HG03558 (cell line): ENCODE data around the gene LINGO4.
"Not testable (repeated sequence)": the region's sequence is repeated elsewhere in the genome, so short reads cannot be mapped to it uniquely, and the experiment has no call there.

Experiments used
- ATAC-seq: cut with Tn5 transposase; IDR thresholded peaks from one replicate; pipeline ENCODE4 v1.9.1; 2021; ENCODE audit warnings: moderate number of reproducible peaks; ENCODE audit not compliant: unreplicated experiment; ENCODE audit errors: extremely low read depth

Gene LINGO4

DNA sequence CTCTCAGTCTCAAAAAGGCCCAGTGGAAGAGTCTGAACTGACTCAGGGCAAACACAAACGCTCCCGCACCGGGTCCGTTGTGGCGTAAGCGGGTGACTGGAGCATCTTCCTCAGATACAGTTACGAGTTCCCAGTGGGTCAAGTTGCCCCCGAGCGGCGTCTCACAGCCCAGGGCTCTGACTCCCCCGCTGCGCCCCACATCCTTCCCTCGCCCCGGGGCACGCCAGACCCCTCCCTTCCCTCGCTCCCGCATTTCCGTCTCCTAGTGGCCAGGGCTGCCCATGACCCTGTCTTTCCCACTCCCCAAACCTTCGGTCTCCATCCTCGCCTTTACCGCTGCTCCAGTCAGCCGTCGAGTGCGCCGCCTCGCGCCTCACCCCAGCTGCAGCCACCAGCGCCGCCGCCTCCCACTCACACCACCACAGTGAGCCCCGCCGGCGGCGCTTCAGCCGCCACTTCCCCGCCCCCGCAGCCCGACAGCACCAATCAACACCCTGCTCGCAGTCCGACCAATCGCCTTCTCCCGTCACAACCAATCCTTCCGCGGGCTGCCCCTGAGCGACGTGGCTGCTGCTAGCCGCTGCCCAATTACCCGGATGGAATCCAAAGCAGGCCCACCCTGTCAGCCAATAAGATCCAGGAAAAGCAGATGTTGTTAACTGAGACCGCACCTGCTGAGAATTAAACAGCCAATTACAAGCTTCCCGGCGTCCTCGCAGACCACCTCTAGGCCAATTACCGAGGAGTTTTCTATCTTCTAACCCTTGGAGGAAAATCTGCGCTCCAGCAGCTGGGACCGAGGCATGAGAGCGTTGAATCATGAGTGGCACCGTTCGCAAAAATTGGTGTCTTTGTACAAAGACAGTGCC lies 14.9 kb downstream of the LINGO4 start, which contains the start of gene TDRKH:
TDRKH (minus strand) TSS at position 430 of the 869 bp plus-strand sequence. CDS start 7,478 bp downstream, outside the sequence.
- ATAC-seq = peak; percentile 80

DNA sequence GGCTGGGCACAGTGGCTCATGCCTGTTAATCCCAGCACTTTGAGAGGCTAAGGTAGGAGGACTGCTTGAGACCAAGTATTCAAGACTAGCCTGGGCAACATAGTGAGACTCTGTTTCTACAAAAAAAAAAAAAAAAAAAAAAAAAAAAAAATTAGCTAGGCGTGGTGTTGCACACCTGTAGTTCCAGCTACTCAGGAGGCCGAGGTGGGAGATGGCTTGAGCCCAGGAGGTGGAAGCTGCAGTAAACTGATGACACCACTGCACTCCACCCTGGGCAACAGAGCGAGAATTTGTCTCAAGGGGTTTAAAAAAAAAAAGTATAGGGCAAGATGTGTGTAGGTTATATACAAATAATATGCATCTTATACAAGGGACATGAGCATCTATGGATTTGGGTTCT lies 17.5 kb downstream of the LINGO4 start:
- ATAC-seq = no peak

DNA sequence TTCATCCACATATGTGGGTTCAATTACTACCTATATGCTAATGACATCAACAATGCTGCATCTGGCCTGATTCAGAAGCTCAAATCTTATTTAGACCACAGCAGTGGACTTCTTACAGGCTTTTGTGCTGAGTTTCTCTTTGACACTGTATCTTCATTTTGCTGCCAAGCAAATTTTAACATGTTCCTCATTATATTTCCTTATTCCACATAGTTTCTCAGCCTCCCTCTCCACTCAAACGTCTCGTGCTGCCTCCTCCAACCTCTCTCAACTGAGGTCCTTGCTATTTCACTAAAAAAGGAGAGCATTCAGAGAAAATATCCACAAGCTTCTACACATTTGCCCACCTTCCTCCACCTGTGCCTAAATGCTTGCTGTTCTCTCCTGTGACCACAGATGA lies 21.4 kb downstream of the LINGO4 start:
- ATAC-seq = no peak

- no peak for ATAC-seq
Measured at GRCh38 chr1:151782741-151783140, 22.5 kb downstream of the LINGO4 start.

DNA sequence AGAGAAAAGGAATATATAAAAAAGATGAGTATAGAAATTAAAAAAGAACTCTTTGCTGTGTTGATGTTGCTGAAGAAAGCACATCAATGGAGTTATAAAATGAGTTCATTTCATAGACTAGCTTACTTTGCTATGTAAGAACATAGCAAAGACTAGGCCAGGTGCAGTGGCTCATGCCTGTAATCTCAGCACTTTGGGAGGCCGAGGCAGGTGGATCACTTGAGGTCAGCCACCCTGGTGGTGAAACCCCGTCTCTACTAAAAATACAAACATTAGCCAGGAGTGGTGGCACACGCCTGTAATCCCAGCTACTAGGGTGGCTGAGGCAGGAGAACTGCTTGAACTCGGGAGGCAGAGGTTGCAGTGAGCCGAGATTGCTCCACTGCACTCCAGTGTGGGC lies 23.2 kb downstream of the LINGO4 start:
- ATAC-seq = not testable (repeated sequence)

- not testable (repeated sequence) for ATAC-seq
Measured at GRCh38 chr1:151780736-151781135, 24.5 kb downstream of the LINGO4 start.

DNA sequence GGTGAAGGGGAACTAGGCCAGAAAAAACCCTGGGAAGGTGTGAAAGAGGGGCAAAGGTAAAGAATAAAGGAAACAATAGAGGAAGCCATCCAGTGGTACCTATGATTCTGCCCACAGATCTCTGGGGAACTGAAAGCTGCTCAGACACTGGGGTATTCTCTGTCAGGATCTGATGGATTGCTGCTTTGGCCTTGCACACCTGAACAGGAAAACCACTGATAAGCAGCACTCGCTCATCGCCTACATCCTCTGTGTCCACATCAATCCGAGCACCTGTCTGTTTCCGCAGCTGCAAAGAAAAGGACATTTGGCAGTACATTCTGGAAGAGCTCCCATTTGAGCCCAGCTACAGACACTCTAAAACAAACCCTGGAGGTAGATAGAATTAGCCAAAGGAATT lies 25.4 kb downstream of the LINGO4 start:
- no peak for ATAC-seq

DNA sequence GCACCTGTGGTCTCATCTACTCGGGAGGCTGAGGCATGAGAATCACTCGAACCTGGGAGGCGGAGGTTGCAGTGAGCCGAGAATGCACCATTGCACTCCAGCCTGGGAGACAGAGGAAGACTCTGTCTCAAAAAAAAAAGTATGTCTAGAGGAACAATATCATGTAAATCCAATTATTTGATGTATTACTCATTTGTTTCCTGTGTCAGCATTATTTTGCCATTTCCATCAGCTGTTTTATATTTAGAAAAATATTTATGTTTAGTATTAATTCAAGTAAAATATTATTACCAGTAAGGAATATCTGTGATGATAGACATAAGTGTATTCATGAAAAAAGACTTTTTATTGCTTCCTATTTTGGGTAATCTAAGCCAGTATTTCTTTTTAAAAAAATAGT lies 27.9 kb downstream of the LINGO4 start:
- ATAC-seq = no peak

- no peak for ATAC-seq
Measured at GRCh38 chr1:151776665-151777062, 28.6 kb downstream of the LINGO4 start.

DNA sequence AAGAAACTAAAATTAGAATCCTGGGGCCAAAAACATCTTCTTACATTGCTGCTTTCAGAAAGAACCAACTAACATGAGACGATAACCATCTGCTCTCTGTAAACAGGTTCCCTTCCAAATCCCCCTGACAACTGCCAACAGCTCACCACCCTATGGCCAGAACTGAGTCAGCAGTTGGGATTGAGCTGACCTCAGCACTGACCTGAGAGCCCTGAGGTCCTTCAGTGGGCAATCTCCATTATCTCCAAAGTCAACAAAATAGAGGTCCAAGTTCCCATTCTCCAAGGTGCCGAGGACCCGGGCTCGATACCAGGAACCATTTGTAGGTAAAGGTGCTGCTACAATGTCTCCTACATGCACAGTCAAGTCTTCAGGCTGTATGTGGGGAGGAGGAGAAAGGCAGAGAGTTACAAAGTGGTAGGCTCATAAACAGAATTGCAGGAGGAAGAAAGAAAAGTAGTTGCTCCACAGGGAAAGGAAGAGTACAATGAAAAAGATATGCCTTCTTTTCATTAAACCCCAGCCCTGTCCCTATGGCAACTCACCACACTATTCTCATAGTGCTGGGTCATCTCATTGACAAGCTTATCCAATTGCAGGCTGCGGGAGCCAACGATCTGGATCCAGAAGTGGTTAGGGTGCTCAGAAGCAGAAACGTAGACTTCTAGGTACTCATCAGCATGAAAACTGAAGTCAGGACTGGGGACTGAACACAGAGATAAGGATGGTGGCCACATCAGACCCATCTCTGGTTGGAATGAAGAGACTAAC lies 29.1 kb downstream of the LINGO4 start:
- ATAC-seq = no peak

DNA sequence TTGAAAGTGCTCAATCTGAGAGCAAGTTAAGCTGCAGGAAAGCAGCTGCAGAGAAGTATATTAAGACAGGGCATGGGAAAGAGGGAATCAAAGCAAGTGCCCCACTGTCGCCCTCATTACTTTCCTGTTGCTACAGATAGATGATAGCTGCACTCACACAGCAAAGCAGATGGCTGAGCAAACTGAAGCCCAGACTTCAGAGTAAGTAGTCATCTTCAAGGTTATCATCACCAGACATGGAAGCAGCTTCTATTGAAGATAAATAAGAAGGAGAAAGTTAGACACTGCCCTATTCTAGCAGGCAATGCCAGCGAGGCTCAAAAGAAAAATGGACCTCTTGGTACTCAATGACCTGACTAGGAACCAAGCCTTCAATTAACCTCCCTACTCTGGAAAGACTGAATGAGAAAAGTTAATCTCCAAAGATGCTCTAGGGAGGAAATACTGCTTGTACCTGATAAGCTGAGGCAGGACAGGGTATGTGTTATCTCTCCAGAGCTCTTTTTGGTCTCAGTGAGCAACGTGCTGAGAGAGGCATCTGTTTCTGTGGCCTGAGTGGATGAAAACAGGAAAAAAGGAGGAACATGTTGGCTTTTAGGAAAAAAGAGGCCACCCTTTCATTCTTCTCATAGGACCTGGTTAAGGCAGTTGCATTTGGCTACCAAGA lies 30.8 kb downstream of the LINGO4 start:
- no peak for ATAC-seq

DNA sequence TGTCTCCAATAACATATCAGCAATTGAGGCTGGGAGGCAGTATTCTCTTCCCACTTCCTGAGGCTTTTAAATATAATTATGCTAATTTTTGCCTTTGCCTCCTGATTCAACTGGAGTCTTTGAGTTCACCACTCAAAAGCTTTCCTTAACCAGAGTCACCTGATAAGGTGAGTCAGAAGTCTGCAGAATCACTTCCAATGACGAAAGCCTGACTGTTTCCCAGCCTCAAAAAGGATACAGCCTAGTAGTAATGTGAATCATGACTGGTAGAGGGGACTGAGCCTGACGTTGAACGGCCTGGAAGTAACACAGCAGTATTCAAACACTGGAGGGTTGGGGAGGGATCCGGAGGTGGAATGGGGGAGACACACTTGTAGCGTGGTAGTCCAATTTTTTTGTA lies 31.5 kb downstream of the LINGO4 start:
- no peak for ATAC-seq

GRCh38 chr1:151769270-151769669 lies 35.9 kb downstream of the LINGO4 start:
- ATAC-seq = not testable (repeated sequence)

DNA sequence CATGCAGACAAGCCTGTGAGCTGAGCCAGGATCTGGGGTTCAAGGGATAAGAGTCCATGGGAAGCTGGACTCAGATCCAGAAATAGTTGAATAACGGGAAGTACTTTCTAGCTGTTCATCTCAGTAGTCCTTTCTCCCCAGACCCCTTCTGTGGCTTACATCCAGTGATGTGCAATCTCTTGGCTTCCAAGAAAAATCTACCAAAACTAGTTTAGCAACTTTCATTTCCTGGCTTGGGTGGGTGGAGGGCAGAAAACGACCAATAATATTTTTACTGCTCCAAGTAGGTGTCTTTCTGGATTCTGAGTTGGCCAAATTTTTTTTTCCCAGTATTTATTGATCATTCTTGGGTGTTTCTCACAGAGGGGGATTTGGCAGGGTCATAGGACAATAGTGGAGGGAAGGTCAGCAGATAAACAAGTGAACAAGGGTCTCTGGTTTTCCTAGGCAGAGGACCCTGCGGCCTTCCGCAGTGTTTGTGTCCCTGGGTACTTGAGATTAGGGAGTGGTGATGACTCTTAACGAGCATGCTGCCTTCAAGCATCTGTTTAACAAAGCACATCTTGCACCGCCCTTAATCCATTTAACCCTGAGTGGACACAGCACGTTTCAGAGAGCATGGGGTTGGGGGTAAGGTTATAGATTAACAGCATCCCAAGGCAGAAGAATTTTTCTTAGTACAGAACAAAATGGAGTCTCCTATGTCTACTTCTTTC lies 36.7 kb downstream of the LINGO4 start:
- ATAC-seq = not testable (repeated sequence)

DNA sequence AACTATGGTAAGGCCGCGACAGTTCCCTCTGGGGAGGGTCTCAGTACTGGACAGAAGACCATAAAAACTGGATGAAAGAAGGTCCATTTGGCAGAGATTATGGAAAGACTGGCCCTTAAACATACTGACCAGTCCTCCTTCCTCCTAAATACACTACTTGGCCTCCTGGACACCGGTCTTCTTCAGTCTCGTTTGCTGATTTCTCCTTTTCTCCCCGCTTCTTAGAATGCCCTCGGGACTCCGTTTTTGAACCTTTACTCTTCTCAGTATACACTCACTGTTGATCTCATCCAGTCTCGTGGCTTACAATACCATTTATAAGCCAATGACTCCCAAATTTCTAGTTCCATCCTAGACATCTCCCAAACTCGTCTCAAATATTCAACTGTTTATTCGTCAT lies 41.2 kb downstream of the LINGO4 start:
- ATAC-seq = no peak

- ATAC-seq = peak; percentile 77
Measured at GRCh38 chr1:151762941-151763921, 42.0 kb downstream of the LINGO4 start, which contains the start of gene MRPL9. Gene MRPL9, minus strand, starts transcription at chr1:151763496. Its CDS starts 17 bp downstream, at chr1:151763479.

- no peak for ATAC-seq
Measured at GRCh38 chr1:151760597-151761385, 44.4 kb downstream of the LINGO4 start.

DNA sequence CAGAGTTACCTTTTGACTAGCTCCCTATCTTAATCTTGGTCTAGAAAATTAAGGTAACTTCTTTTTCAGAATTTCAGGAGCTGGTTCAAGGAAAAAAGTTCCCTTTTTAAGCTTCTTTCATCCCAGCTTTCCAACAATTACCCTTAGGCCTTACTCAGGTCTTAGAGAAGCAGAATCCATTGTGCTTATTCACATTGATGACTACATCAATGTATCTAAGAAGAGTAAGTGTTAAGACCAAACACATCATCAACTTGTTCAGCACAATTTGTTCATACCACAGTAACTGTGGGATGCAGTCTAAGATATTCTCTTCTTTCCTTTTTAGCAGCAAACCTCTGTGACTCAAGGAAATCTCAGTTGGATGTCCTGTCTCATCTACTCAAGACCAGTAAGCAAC lies 46.0 kb downstream of the LINGO4 start:
- ATAC-seq = no peak
